Activated CD8-positive, alpha-beta memory T cell treated with anti-CD3 and anti-CD28 coated beads, Interleukin-2, amount 50 U/mL, for 1 hour (primary cell): Measurements from ENCODE around the gene RTTN.

Experiments used
- DNase-seq: peaks from one replicate; pipeline ENCODE4 v3.0.0-alpha.2; 2020; ENCODE audit errors: extremely low read depth

Gene RTTN

DNA sequence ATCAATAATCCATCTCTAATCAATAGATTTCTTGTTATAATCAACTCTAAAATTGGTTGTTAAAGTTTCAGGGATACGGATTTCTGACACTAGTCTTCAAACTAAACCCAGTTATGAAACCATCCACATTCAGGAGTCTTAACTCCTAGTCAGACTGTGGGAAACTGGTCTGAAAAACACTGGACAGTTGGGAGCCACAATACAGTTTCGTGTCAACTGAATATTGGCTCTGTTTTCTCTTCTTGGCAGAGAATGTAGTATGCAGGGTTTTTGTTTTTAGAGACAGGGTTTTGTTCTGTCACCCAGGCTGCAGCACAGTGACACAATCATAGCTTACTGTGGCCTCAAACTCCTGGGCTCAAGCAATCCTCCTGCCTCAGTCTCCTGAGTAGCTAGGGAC lies 123.1 kb downstream of the RTTN start:
- no peak for DNase-seq

DNA sequence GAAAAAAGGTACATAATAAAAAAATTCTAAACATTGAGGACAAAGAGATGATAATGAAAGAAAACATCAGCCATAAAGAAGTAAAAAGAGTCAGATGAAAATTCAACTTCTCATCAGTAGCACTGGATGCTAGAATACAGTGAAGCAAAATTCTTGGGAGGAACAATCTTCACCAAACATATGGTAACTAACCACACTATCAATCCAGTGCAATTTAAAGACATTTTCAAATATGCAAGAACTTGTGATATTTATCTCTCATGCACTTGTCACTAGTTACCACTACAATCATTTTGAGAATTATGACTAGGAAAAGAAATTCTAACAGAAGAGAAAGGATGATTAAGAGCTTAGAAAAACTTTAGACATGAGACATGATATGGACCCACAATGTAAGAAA lies 127.4 kb downstream of the RTTN start:
- no peak for DNase-seq

DNA sequence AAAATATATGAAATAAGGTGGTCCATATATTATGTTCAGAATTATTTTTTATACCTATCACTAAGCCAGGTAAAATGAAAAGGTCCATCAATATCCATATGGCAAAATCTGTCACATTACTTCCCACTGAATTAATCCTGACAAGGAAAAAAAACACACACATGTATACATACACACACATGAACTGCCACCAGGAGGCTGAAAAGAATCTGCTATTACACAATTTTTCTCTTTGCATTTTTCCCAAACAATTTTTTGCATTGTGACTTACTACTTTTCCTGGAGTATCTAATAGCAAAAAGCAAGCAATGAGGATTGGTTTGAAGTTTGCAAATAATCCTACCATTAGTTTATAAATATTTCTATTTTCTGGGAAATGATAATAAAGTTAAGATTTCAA lies 129.6 kb downstream of the RTTN start:
- no peak for DNase-seq

DNA sequence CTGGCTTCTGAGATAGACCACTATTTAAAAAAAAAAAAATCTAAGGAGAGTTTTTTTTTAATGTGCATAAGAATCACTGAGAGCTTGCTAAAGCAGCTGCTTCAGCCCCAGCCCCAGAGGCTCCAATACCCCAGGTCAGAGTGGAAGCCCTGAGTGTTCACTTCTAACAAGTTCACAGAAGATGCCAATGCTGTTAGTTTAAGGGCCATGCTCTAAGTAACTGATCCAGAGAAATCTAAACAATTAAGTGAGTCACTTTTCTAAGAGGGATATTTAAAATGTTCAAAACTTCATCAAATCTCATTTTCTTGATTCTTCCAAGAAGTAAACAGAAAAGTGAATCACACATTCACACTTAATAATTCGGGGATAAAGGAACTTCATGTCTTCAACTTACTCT lies 131.4 kb downstream of the RTTN start:
- DNase-seq, result no peak

DNA sequence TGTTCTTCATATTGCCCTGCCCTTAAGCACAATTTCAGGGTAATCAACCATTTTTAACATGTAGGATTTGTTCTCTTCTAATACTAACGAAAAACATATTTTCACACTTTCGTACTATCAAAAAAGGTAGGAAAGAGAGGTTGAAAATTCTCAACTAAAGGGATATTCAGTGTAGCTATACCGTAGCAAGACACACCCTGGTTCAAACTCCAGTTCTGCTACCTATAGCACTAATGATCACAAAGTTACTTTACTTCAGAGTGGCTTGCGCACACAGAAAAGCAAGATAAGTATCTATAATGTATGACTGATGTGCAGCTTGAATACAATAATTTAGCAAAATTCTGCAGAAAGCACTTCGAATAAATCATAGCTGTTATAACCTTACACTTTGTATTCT lies 132.1 kb downstream of the RTTN start:
- DNase-seq, result no peak

DNA sequence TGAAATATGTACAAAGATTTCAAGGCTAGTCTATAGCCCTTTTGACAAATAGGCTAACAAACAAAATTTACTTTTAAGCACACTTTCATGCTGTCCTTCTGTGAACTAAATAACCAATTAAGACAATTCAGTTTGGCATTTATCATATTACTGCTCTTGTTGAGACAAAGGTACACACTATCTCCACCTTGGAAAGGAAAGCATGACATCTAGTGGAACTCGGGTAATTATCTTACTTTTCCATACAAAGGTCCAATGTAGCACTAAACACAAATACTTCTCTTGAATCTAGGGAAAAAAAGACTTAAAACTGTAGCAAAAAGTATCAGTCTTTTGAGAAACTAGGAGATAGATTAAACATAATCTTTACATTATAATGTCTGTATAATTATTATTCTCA lies 132.8 kb downstream of the RTTN start:
- no peak for DNase-seq

DNA sequence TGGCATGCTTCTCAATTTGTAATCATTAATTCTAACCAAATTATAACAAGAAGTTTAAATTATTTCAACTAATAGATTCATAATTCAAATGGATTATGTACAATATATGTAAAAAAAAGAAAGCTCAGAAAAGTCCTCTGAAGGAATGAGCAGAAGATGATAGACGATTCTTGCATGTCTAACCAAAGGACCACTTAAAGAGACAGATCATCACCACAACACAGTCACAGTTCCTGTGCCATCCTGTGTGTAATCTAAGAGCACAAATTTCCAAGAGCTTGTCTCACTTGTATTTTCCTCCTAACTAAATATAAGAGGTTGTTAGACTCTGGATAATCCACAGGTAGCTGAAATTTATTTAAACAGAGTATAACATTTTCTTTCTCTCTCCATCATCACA lies 135.5 kb downstream of the RTTN start:
- no peak for DNase-seq

DNA sequence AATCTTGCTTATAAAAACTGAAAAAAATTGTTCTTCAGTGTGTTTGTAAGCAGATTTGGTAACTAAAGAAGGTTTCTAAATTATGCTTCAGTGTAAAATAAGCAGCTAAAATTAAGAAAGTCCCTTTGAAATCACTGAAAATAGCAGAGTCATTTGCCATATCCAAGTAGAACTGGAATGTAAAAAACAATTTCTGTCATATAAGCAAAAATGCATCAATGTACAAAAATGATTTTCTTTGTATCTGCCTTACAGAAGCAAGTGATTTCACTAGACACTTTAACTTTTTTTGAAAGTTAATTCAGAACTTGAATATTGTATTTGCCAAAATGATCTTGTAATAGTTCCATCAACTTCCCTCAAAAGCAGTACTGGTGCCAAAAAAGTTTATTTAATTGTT lies 136.1 kb downstream of the RTTN start:
- DNase-seq, result no peak

DNA sequence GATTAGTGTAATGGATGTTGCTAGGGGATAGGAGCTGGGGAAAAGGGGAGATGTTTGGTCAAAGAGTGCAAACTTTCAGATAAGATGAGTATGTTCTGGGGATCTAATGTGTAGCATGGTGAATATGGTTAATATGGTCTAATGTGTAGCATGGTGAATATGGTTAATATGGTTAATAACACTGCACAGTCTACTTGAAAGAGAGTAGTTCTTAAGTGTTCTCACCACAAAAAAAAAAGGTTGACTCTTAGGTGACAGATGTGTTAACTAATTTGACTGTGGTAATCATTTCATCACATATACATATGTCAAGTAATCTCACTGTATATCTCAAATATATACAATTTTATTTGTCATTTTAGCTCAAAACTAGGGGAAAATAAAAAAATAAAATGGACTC lies 136.5 kb downstream of the RTTN start:
- no peak for DNase-seq

DNA sequence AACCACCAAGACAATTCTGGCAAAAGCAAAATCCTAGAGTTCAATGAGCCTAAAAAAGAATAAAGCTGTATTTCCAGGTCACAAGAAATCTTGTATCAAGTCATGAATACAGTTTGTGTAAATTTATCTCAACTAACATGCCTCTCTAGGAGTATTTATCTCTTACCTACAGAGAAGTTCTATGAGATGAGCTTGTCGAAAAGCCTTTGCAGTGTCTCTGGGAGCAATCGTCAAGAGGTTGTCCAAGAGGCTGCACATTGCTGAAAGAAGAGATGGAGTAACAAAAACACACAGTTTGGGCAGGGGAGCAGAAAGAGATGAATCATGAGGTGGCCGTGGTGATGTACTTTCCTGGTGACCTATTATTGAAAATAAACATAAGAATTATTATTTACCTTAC lies 145.8 kb downstream of the RTTN start:
- no peak for DNase-seq

DNA sequence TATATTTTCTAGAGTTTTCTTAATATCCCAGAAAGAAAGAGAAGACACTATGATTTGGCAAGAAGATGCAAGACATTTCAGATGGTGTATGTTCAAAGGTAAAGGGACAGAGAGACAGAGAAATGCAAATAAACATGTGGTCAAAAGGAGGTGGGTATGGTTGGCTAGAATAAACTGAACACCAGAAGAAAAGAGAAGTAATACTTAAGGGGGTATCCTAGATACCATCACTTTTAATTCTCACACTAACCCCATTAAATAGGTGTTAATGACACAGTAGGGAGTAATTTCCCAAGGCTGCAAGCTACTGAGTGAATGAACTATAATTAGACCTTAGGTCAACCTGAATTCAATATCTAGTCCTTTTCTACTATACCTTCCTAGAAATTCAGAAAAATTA lies 146.6 kb downstream of the RTTN start:
- DNase-seq, result no peak

DNA sequence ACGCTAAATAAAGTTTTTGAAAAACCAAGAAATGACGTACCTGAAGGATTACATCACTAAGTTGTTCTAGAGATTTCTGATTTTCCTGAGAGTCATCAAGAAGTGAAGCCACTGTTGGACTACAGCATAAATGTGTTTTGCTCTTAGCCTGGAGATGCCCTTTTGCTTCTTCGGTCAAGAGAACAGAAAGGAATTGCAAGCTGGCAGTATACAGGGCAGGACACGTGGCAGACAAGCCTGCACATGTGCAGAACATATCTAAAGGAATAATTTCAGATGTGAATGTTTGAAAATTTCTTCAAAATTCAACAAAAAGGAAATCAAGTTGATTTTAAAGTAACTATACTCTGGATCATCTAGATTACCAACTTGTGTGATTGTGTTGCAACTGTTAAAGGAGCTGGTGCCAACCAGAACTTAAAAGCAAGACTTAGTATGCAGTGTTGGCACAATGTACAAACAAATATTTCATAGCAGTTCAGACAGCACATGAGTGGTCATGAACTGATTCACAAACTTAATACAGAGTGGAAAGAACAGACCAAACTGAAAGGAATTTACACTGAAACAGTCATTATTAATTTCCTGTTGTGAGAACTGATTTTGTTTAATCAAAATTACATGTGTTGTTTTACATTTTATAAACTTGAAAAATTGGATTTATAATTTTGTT lies 157.4 kb downstream of the RTTN start:
- no peak for DNase-seq

DNA sequence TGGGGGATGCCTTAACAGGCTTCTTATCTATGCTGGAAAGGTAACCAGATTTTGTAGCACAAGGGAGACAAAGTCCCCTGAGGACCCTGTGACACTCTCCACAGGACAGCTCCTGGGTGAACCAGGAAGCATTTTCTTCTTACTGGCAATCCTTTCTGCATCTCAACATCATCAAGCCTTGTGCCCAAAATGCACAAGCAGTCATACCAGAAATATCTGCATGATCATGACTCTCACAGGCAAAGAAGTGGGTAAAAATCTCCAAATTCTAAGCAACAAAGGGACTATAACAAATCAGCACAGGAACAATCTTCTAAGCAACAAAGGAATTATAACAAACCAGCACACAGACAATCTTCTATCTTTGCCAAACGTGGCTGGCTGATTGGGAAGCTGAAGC lies 158.7 kb downstream of the RTTN start:
- no peak for DNase-seq

DNA sequence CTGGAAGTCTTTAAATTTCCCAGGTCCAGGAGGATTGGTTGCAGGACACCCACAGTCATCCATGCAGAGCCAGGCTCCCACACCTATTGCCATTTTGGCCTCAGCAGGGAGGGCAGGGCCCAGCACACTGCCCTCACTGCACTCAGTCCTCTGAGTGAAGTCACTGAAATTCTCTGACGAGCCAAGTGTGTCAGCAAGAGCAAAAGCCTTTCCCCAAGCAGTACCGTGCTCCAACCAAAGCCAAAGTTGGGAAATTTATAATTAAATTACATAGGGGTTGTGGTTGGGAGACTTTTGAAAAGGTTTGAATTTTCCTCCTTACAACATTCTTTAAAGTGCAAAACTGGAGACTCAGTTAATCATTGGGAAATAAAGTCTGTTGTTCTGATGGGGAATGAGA lies 159.3 kb downstream of the RTTN start:
- no peak for DNase-seq

DNA sequence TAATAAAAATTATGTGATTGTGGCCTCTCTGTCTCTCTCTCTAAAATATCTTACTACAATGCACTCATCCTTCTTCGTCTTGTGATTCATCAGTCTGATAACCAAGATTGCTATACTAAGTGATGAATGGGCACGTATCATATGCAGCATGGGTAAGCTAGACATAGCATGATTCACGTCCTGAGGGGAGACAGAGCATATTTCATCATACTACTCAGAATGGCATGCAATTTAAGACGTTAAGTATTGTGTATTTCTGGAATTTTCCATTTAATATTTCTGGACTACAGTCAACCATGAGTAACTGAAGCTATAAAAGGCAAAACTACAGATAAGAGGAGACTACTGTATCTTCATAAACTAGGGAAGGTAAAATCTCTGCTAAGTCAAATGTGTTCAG lies 160.9 kb downstream of the RTTN start:
- DNase-seq, result no peak

DNA sequence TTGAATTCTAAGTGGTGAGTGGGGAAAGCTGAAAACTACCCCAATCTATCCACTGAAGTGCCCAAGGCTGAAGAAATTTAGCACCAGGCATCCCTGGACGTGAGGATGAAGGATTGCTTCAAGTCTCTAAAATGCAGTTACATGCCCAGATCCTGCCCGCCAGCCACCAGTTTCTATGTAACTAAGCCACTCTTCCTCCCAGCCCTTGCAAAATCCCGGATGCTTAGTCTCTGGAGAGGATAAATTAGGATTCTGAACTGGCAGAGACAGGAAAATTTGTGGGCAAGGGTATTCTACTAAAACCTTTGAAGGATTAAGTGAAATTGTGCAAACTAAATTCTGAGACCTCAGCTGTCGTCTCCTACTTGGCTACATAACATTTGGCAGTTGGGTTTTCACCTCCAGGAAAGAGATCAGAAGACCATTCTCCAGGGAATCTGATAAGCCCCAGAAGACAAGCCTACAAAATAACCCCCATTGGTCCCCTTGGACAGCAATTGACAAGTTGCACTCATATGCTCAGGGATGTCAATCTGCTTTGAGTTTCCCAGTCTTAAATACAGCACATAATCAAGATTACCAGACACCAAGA lies 163.9 kb downstream of the RTTN start:
- no peak for DNase-seq

DNA sequence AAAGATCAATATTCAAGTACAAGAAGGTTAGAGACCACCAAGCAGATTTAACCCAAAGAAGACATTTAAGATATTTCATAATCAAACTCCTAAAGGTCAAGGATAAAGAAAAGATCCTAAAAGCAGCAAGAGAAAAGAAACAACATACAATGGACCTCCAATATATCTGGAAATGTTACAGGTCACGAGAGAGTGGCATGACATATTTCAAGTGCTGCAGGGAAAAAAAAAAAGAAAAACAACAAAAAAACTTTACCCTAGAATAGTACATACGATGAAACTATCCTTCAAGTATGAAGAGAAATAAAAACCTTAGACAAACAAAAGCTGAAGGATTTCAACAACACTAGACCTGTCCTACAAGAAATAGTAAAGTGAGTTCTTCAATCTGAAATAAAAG lies 166.3 kb downstream of the RTTN start:
- DNase-seq, result no peak

DNA sequence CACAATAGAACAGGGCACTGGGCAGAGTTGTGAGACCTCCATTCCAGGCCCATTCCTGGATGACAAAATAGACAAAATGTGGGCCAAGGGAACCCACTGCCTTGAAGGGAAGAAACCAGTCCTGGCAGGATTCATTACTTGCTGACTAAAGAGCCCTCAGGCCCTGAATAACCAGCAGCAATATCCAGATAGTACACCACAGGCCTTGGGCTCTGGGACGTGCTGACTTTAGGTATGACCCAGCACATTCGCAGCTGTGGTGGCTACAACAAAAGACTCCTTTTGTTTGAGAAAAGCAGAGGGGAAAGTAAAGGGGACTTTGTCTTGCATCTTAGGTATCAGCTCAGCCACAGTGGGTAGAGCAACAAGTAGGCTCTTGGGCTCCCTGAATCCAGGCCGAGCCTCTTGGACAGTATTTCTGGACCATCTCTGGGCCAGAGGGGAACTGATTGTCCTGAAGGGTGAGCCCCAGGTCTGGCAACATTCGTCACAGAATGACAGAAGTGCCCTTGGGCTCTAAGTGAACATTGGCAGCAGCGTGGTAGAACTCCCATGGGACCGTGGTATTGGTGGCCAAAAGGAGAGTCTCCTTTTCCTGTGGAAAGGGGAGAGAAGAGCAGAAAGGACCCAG lies 167.9 kb downstream of the RTTN start:
- DNase-seq, result no peak

DNA sequence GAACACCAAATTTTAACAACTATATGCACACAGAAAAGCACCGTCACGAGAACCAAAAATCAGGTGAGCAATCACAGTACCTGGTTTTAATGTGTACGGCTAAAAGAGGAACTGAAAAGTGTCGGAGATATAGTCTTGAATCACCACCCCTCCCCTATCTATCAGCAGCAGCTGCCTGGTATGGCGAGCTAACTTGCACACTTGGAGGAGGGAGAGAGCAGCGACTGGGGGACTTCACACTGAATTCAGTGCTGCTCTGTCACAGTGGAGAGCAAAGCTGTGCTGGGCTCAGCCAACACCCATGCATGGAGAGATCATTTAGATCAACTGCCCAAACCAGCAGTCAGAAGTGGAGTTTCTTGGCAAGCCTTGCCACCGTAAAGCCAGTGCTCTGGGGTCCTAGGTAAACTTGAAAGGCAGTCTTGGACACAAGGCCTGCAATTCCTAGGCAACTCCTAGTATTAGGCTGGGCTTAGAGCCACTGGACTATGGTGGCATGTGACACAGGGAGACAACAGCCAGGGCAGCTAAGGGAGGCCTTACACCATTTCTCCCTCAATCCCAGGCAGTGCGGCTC lies 168.6 kb downstream of the RTTN start:
- no peak for DNase-seq

DNA sequence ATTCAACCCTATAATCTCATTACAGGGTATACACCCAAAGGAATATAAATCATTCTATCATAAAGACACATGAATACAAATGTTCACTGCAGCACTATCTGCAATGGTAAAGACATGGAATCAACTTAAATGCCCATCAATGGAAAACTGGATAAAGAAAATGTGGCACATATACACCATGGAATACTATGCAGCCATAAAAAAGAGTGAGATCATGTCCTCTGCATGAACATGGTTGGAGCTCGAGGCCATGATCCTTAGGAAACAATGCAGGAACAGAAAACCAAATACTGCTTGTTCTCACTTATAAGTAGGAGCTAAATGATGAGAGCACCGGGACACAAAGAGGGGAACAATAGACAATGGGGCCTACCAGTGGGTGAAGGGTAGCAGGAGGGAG lies 169.3 kb downstream of the RTTN start:
- no peak for DNase-seq

DNA sequence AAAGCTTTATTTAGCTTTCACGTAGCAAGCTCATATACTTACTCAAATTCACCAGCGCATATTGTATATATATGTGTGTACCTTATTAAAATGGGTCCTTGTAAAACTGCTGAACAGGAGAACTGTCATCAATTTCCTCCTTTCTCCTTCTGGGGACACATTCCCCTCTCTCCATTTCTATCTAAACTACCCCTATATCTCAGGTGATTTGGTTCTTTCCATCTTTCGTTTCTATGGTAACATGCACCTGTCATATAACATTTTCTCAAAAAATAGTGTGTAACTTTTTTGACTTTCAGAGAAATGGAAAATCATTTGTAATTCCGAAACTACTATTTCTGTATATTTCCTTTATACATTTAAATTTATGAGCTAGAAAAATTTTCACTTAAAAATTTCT lies 174.3 kb downstream of the RTTN start:
- no peak for DNase-seq

DNA sequence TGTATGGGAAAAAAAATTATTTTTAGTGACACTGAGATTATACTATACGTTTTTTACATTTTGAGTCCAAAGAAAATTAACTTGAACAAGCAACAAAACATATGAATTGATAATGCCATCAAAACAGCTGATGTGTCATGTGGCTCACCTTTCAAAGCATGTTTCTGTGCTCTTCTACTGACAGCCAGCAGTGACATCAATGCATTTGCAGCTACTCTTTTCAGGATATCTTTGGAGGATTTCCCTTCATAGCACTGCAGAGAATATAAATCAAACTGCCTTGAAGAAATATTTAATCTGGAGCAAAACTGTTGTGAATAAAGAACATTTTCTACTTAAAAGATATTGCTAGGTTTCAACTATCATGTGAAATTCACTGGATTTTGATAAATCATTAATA lies 174.8 kb downstream of the RTTN start:
- DNase-seq, result no peak

DNA sequence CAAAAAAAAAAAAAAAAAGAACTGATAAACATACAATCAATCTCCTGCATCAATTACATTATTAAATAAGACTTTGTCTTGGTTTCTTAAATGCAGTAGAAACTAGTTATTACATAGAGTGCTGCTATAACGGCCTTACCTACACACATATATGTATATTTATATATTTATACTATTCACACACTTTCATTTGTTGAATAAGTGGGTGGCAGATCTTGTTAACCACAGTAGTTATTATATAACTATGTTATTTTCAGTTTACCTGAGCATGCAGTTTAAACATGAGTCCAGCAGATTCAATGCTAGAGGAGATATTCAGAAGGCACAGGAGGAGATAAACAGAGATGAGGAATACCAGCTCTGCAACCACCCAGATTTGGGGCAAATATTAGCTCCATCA lies 176.3 kb downstream of the RTTN start:
- no peak for DNase-seq
